Fibroblast of pulmonary artery (primary cell): ENCODE measurements around the gene LPIN3.

Source experiments
- DNase-seq: peaks from one replicate; pipeline ENCODE4 v3.0.0-alpha.2; 2010; ENCODE audit warnings: low read depth
- H3K4me3 ChIP-seq: replicated peaks from 2 replicates; pipeline ENCODE4 v1.5.1; 2011; ENCODE audit warnings: low read depth, mild to moderate bottlenecking, control low read depth, low read length, moderate library complexity
- CTCF ChIP-seq: IDR thresholded peaks from 2 replicates; pipeline ENCODE4 v1.5.1; 2011; ENCODE audit warnings: mild to moderate bottlenecking, control low read depth, low read length, inconsistent platforms; ENCODE audit errors: missing control alignments

LPIN3 gene

GRCh38 chr20:41357424-41358163 lies 17.0 kb downstream of the LPIN3 start:
- no peak for TF ChIP-seq CTCF
- DNase-seq, result no peak

GRCh38 chr20:41358230-41358629 lies 17.6 kb downstream of the LPIN3 start:
- no peak overlapping the region for H3K4me3 ChIP-seq
- DNase-seq, result no peak
- TF ChIP-seq CTCF, result no peak

More at GRCh38 chr20:41357424-41358163, 17.0 kb downstream of the LPIN3 start:
- H3K4me3 ChIP-seq, result no peak overlapping the region

GRCh38 chr20:41358717-41359116 lies 18.1 kb downstream of the LPIN3 start:
- TF ChIP-seq CTCF, result no peak
- H3K4me3 ChIP-seq, result no peak overlapping the region
- no peak for DNase-seq

- TF ChIP-seq CTCF, result no peak
- DNase-seq, result no peak
- H3K4me3 ChIP-seq, result no peak overlapping the region
These were observed 19.0 kb downstream of the LPIN3 start for GRCh38 chr20:41359541-41360011.

GRCh38 chr20:41360831-41361756 lies 20.5 kb downstream of the LPIN3 start:
- no peak for TF ChIP-seq CTCF
- no peak overlapping the region for H3K4me3 ChIP-seq
- DNase-seq, result no peak

- no peak for DNase-seq
- H3K4me3 ChIP-seq, result no peak overlapping the region
- no peak for TF ChIP-seq CTCF
These were observed 21.4 kb downstream of the LPIN3 start for GRCh38 chr20:41361757-41362747.
